HepG2 (cell line): ENCODE data around the gene TBC1D22A. TPM values are rescaled to one million over a fixed set of nuclear protein-coding genes. Genes with fewer than 3 reads are reported as not detected.

ENCODE experiments used
- CBX2 ChIP-seq, 2 experiments: fragments of 200-600 bp in 1 of 2; sonication (generic); formaldehyde crosslinking in 1 of 2; IDR thresholded peaks; 2 replicates each; pipeline versions ENCODE4 v1.7.0 to v1.8.1; 2018 to 2022; ENCODE audit warnings: low read depth in 2 of 2, low read length in 1 of 2, mild to moderate bottlenecking in 1 of 2, missing genetic modification reagents in 1 of 2
- CHD2 ChIP-seq: IDR thresholded peaks from 2 replicates; pipeline ENCODE4 v1.6.1; 2011; ENCODE audit warnings: low read depth, low read length, improper control_type of control experiment
- GABPB1 ChIP-seq: IDR thresholded peaks from 2 replicates; pipeline ENCODE4 v1.6.1; 2016; ENCODE audit warnings: mild to moderate bottlenecking, missing genetic modification reagents, moderate library complexity, missing compliant biosample characterization
- KAT8 ChIP-seq: IDR thresholded peaks from 2 replicates; pipeline ENCODE4 v1.6.1; 2016; ENCODE audit warnings: missing genetic modification reagents, missing compliant biosample characterization
- KDM4B ChIP-seq: sonication (generic); formaldehyde crosslinking; IDR thresholded peaks from 2 replicates; pipeline ENCODE4 v1.4.0; 2020; ENCODE audit warnings: missing genetic modification reagents
- KIAA2018 ChIP-seq: sonication (generic); formaldehyde crosslinking; IDR thresholded peaks from 2 replicates; pipeline ENCODE4 v1.5.0; 2020; ENCODE audit warnings: mild to moderate bottlenecking, missing genetic modification reagents, borderline replicate concordance
- NRL ChIP-seq: sonication (generic); formaldehyde crosslinking; IDR thresholded peaks from 2 replicates; pipeline ENCODE4 v1.5.0; 2020; ENCODE audit warnings: missing genetic modification reagents, mild to moderate bottlenecking, moderate library complexity, borderline replicate concordance
- RARA ChIP-seq: IDR thresholded peaks from 2 replicates; pipeline ENCODE4 v1.6.1; 2016; ENCODE audit warnings: missing genetic modification reagents, missing compliant biosample characterization
- ZBTB20 ChIP-seq: sonication (generic); formaldehyde crosslinking; IDR thresholded peaks from 2 replicates; pipeline ENCODE4 v1.8.1; 2023; ENCODE audit warnings: missing genetic modification reagents, low read depth, mild to moderate bottlenecking, borderline replicate concordance
- ZNF543 ChIP-seq: sonication (generic); formaldehyde crosslinking; IDR thresholded peaks from 2 replicates; pipeline ENCODE4 v1.4.0; 2020; ENCODE audit warnings: mild to moderate bottlenecking, missing genetic modification reagents
- ZSCAN29 ChIP-seq: sonication (generic); formaldehyde crosslinking; conservative IDR thresholded peaks from 2 replicates; pipeline ENCODE4 v1.4.0; 2020; ENCODE audit warnings: mild to moderate bottlenecking, missing genetic modification reagents
- polyA plus RNA-seq, 8 experiments: library from polyadenylated mRNA; depleted of rRNA in 3 of 8; stranded (reverse) in 7 of 8; unstranded in 1 of 8; fragments of >200 nt; fragmentation: Illumina TruSeq in 4 of 8; extraction: Trizol in 4 of 8; gene quantifications; 2 replicates each; pipeline versions ENCODE4 v1.2.1 to v1.2.3, GENCODE V29; 2011 to 2016; ENCODE audit warnings: low read depth in 4 of 8, missing spikeins in 1 of 8, mixed read lengths in 1 of 8; ENCODE audit not compliant: insufficient read depth in 1 of 8
- total RNA-seq, 5 experiments: library from RNA; depleted of rRNA; stranded (reverse); fragments of >200 nt; fragmentation: Illumina TruSeq; extraction: Trizol; gene quantifications; 2 replicates each; pipeline ENCODE4 v1.2.3, GENCODE V29; 2016; ENCODE audit warnings: low read depth in 1 of 5
- TF ChIP-seq, protein P1 (sequence below): sonication (generic); formaldehyde crosslinking; IDR thresholded peaks from 2 replicates; pipeline ENCODE4 v1.8.1; 2022; ENCODE audit warnings: mild to moderate bottlenecking, missing genetic modification reagents
- TF ChIP-seq, protein P2 (sequence below): sonication (generic); formaldehyde crosslinking; IDR thresholded peaks from 2 replicates; pipeline ENCODE4 v1.9.0; 2021; ENCODE audit warnings: missing genetic modification reagents, borderline replicate concordance

The TBC1D22A gene
- total and polyA plus RNA-seq, 2 of the 13 experiments (the other 11 are each of a cell fraction or from before 2014, with no cell fraction given) = 17.3 to 18.0 TPM

- TF ChIP-seq ZBTB20 (CRISPR knock-in tag) (peak; percentile 15), CHD2 (no peak), GABPB1 (CRISPR knock-in tag) (no peak; the same call in none of the 2 replicates), KAT8 (CRISPR knock-in tag) (0 out of 2 replicates have a peak, but pooled peaks have one; percentile 13), KIAA2018 (CRISPR knock-in tag) (no peak), KDM4B (no peak), ZNF543 (CRISPR knock-in tag) (no peak), ZSCAN29 (CRISPR knock-in tag) (no peak; the same call in 1 of the 2 replicates), RARA (CRISPR knock-in tag) (0 out of 2 replicates have a peak, but pooled peaks have one; percentile 7), CBX2 (IDR thresholded peaks at IDR 0.05; ENCODE audit: low read depth, low read length) (no peak), CBX2 (CRISPR knock-in tag; IDR thresholded peaks at IDR 0.05; ENCODE audit: low read depth) (no peak), NRL (0 out of 2 replicates have a peak, but pooled peaks have one; percentile 16)
- TF ChIP-seq, protein P1, sequence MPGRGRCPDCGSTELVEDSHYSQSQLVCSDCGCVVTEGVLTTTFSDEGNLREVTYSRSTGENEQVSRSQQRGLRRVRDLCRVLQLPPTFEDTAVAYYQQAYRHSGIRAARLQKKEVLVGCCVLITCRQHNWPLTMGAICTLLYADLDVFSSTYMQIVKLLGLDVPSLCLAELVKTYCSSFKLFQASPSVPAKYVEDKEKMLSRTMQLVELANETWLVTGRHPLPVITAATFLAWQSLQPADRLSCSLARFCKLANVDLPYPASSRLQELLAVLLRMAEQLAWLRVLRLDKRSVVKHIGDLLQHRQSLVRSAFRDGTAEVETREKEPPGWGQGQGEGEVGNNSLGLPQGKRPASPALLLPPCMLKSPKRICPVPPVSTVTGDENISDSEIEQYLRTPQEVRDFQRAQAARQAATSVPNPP (CRISPR knock-in tag) = no peak
- TF ChIP-seq, protein P2, sequence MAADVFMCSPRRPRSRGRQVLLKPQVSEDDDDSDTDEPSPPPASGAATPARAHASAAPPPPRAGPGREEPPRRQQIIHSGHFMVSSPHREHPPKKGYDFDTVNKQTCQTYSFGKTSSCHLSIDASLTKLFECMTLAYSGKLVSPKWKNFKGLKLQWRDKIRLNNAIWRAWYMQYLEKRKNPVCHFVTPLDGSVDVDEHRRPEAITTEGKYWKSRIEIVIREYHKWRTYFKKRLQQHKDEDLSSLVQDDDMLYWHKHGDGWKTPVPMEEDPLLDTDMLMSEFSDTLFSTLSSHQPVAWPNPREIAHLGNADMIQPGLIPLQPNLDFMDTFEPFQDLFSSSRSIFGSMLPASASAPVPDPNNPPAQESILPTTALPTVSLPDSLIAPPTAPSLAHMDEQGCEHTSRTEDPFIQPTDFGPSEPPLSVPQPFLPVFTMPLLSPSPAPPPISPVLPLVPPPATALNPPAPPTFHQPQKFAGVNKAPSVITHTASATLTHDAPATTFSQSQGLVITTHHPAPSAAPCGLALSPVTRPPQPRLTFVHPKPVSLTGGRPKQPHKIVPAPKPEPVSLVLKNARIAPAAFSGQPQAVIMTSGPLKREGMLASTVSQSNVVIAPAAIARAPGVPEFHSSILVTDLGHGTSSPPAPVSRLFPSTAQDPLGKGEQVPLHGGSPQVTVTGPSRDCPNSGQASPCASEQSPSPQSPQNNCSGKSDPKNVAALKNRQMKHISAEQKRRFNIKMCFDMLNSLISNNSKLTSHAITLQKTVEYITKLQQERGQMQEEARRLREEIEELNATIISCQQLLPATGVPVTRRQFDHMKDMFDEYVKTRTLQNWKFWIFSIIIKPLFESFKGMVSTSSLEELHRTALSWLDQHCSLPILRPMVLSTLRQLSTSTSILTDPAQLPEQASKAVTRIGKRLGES (CRISPR knock-in tag) = no peak
Measured at GRCh38 chr22:46739094-46739870, 23.2 kb upstream of the TBC1D22A start (continued).
